ENCODE results near the gene BTG4.

Gene BTG4

DNA sequence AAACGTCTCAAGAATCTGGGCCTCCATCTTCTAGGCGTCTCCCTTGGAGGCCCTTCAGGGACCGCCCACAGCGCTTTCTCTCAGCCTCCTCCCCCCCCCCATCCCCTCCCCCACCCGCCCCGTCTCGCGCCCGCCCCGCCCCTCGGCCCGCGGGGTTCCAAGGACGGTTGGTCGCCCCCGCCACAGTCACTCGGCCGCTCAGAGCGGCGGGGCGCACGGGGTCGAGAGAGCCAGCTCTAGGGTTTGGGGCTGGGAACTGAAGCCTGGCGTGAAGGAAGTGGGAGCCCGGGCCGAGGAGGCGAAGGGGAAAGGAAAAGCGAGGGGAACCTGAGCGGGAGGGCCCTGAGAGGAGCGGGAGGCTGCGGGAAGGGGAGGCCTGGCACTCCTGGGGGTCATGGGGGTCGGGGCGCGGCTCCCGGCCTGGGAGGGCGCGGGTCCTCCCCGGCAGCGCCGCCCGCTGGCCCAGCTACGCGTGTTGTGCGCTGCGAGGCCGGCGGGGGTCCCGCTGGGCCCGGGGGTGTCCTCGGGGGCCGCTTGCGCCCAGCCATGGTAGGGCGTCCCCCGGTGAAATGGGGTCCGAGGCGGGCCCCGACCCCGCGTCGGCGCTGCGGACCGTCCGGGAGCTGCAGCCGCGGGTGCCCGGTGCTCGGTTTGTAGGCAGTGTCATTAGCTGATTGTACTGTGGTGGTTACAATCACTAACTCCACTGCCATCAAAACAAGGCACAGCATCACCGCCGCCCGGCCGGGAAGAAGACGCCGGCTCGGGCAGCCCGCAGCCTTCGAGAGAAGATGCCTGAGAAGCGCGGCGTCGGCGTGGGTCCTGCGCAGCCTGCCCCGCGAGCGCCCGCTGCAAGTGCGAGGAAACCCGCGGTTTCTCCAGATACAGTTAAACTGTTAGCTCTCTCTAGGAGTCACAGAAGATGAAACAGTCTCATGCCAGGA is at the start of gene BTG4:
Gene BTG4, minus strand, starts transcription at position 91 of the 944 bp plus-strand sequence. CDS start 13,610 bp downstream, outside the sequence.
- peak; percentile 17 for DNase-seq

DNA sequence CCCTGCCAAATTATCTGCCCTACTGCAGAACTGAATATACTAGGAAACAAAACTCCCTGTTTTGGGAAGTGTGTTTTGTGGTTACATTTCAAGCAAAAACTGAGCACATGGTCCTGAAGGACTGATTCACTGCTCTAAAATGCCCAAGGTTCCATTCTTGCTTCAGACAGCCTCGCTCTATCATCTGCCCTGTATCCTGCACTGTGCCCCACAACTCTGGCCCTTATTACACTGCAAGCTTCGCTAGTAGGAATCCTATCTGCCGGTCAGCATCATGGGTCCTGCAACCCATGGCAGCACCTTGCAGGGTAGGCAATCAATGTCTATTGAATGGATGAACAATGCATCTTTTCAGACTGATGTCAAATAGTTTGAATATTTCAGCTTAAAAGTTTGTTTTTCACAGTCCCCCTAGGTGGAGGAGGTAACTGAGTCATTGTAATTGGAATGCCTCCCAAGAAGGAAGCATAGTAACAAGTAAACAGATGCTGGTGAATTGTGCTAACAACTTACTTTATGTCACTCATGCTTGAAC is 49.7 kb upstream of the BTG4 start:
- DNase-seq: no peak

DNA sequence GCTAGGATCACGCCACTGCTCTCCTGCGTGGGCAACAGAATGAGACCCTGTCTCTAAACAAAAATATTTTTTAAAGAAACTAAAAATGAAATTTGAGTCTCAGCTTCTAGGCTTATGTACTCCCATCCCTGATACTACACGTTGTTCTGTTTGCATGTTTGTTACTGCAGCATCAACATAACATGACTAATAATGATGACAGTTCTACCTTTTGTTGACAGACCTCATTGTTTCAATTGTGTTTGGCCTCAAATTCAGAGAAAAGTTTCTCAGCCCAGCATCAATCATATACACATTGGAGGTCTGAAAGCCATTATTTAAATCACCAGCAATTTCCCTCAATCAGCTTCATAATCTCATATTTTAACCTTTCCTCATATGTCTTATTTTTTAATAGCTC is 49.1 kb upstream of the BTG4 start:
- DNase-seq: no peak

DNA sequence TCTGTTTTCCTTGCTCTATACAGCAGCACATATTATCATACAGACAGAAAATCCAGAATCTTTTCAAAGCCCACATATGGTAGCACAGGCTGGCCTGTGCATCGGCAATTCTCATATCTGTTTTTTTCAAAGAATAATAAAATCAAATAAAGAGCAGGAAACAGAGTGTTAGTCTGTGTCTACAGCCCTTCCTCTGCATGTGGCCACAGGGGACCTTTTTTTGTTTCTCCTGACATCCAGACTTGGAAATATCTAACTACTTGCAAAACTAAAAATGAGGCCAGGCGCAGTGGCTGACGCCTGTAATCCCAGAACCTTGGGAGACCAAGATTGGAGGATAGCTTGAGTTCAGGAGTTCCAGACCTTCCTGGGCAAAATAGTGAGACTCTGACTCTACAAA is 48.6 kb upstream of the BTG4 start:
- no peak for DNase-seq

DNA sequence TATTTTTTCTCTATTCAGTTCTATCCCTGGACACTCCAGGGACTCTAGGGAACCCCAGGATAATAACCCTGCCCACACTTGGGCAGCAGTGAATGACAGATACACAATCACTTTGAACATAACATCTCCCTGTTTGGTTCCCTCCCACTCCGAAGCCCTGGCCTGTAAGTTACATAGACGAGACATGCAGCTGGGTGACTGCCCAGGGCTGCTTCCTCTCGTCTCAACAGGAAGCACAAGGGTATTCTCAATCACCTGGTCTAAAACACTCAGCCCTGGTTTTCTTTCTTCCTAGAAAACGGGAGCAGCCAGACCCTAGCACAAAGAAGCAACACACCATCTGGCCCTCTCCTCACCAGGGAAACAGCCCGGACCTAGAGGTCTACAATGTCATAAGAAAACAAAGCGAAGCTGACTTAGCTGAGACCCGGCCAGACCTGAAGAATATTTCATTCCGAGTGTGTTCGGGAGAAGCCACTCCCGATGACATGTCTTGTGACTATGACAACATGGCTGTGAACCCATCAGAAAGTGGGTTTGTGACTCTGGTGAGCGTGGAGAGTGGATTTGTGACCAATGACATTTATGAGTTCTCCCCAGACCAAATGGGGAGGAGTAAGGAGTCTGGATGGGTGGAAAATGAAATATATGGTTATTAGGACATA is 47.7 kb upstream of the BTG4 start:
- DNase-seq: no peak

DNA sequence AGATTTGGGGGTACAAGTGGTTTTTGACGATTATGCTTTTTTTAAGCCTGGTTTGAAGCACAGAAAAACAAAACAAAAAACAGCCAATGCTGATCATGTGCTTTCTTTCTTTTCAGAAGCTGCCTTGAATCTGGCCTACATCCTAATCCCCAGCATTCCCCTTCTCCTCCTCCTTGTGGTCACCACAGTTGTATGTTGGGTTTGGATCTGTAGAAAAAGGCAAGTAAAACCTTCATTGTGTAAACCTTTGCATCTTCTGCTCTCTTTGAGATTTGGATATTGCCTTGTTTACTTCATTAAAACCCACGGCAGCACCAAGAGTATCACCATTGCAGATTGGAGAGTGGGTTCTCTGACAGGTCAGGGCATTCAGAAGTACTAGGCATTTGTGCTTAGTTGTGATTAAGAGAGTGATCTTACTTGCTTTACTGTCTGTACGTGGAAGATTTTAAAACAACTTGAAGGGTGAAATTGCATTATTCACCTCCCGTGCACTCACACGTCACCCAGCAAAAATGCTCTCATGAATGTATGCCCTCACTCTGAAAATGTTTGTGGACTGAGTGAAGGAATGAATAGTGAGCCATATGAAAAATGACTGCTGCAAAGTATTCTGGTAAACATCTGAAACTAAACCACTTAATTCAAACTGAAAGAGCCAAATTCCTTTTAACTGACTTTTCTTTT is 45.4 kb upstream of the BTG4 start:
- DNase-seq: no peak

DNA sequence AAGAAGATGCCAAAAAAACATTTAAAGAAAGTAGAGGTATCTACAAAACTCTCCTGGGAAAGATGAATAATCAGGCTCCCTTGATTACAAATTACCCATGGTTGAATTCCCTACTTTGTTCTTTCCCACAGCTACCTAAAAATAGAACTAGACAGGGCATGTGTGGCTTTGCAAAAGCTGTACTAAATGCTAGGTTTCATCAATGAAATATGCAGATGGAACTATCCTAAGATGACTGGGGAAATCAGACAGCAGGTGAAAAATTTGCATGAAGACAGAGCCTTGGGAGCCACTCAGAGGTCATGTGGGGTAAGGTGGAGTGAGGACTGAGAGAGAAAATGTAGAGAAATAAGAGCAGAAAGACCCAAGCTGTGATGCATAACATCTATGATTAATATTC is 43.1 kb upstream of the BTG4 start:
- DNase-seq: no peak

DNA sequence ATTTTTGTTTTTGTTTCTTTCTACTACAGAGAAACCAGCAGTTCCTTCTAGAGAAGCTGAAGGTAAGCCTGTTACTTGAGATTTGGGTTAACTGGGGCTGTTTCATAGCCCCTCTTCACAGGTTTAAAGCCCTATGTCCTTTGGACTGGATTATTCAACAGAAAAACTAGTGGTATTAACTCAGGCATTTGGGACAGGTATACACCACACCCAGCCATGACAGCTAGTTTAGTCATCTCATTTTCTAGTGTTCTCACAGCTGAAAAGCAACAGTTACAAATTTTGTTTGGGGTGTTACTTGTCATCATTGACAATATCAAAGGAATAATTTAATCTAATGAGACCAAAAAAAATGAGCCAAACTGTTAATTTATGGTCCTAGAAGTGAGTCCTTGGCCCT is 42.3 kb upstream of the BTG4 start:
- no peak for DNase-seq

DNA sequence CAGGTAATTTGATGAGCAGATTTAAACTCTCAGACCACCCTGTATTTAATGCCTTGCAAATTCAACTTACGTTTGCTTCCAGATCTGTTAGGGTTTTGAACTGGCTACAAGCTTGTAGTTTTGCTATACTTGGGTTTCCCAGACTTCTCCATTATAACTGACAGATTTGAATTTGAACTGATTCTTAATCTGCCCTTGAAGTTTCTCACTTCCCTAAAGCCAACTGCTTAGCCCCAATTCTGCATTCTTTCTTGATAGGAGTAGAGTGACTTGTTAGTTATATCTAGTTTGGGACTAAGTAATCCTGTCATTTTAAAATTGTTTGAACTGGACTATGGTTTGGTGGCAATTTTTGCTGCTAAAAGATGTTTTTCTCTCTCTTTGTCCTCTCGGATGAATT is 38.1 kb upstream of the BTG4 start:
- DNase-seq: no peak

DNA sequence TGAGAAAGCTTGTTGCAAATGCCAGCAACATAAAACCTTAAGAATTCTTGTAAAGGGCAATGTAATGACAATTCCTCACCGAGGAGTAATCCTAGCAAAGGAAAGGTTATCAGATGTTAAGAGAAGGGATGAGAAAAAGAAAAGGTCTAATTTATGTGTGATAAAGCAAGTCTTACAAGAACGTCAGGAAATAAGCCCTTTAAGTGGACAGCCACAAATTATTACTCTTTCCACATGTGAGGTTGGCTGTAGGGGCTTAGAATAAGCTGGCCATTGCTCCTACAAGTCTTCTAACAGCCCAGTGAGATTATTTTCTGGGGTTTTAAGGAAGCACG is 37.6 kb upstream of the BTG4 start:
- no peak for DNase-seq

DNA sequence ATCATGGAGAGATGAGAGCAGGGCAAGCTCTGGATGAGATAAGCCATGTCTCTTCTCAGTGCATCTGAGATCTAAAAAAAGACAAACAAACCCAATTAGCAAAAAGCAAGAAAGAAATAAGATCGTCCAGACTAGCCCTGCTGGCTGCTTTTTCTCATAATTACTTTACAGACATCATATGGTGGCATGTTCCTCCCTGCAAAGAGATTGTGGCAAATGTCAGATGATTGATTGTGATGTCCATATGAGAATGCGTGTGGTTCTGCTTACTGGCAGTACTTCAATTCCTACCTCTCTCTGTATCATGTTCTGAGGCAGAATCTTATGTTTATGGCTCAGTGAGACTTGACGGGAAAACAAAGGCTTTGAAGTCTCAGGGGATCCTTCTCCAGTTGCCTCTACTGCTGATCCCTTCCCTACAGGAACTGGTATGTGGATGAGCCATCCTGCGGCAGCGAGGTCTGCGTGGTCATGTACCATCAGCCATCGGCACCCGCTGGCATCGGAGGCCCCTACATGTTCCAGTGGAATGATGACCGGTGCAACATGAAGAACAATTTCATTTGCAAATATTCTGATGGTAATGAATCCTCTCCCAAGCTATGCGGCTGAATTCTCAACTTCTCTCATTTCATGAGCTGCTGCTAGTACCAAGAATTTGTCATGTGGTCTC is 37.1 kb upstream of the BTG4 start:
- no peak for DNase-seq

DNA sequence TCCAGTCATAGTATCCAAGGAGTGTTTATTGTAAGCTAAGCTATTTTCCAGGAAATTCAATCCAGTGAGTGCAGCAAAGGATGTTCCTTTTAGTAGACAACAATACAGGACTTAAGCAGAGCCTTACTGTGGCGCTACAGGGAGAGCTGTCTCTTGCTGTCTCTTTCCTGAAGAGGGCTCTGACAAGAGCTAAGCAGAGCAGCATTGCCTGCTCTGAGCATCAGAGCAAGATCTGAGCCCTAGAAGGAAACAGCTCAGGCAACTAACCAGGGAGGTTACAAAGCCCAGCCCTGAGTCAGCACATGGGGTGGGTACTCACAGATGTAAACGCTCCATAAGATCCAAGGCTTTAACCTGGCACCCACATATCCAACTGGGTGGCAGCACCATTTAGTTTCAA is 36.3 kb upstream of the BTG4 start:
- no peak for DNase-seq

DNA sequence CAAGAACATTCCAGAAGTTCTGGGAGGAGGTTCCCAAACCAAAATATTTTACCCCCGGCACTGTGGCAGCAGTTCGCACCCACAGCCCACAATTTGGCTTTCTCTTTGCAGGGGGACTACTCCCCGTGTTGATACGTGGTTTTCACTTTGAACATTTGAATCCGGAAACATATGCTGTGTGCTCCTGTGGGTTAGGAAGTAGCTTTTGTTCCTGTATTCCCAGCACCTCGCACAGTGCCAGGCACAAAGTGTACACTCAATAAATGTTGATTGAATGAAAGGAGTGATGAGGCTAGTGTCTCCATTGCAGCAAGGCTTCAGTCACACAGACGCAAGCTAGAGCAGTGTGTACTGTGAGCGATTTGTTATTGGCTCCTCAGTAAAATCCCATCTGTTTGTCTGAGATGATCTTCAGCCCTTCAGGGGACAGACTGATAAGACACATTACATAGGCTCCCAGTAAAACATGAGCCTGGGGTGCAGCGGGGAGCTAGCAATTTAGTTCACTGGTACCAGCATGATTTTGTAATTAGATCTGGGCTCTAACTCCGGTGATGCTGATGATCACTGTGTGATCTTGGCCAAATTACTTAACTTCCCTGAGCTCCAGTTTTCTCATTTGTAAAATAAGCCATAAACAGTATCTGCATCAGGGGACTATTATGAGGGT is 30.6 kb upstream of the BTG4 start:
- DNase-seq: no peak

DNA sequence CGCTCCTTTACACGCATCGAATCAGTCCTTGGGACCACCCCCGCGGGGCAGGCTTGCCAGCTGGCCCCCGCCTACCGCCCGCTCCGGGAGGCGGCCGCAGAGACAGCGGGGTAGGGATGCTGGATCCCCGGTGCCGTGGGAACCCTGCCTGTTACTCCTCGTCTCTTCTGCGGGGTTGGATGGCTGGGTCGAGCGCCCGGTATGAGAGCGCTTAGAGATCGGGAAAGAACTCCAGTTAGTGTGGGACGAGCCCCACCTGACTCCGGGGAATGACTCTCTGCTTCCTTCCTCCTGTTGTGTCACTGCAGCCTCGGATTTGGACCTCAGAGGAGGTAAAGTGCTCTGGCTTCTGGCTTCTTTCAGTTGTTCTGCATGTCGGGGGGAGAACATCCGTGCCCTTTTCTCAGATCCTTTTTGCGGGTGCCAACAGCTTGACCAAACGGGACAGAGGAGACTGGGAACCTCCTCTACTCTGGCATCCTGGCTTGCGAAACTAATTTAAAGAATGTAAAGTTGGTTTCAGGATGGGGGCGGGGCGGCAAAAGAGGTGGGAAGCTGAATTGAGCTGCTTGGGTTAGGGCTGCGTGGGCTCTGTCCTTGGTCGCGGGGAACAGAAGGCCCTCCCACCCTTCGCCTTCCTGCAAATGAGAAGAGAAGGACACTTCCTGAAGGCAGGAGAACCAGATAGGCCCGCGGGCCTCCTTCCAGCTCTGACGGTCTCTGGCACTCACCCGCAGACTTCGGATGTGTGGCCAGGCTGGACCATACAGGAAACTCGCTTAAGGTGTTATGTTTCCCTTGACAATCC is 29.3 kb upstream of the BTG4 start:
- no peak for DNase-seq

DNA sequence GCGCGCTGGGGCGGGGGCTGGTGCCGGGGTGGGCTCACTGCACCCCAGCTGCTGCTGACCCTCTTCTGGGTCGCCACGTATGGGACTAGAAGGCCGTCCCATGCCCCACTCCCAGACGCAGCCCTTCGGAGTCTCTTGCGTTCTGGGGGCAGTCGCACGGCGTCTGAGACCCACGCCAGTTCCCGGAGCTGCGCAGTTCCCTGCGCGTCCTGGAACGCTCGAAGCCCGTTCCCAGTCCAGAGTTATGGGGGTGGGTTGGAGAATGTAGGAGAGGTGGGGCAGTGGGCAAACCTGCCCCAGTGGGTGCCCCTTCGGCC is 28.7 kb upstream of the BTG4 start:
- no peak for DNase-seq

DNA sequence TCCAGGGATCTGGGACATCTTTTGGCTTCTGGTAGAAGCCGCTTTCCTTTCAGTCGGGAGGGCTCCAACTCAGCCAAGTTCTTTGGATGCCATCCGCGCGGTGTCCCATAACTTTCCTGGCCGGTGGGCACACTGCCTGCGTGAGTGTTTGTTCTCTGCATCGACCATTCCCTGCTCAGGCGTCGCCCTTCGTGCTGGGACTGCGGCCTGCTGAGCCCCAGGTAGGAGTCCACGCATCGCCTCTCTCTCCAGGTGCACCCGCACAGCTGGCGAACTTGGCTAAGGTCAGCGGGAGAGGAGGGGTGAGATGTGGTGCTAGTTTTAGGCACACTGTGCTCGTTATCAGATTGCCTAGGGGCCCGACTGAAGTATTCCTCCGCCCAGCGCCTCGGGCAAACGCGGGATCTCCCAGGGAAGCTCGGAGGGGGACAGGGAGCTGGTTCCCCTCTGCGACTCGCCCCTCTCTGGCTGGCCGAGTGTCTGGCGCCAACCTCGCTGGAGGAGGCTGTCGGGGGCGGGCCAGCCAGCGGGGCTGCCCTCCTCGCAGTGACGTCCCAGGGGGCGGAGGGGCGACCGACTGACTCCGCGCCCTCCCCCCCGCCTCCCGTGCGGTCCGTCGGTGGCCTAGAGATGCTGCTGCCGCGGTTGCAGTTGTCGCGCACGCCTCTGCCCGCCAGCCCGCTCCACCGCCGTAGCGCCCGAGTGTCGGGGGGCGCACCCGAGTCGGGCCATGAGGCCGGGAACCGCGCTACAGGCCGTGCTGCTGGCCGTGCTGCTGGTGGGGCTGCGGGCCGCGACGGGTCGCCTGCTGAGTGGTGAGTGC is 28.1 kb upstream of the BTG4 start, which contains the start of gene LAYN:
Gene LAYN, plus strand, starts transcription at position 607 of the 823 bp plus-strand sequence. Its CDS starts 124 bp downstream, at position 731.
- no peak for DNase-seq

DNA sequence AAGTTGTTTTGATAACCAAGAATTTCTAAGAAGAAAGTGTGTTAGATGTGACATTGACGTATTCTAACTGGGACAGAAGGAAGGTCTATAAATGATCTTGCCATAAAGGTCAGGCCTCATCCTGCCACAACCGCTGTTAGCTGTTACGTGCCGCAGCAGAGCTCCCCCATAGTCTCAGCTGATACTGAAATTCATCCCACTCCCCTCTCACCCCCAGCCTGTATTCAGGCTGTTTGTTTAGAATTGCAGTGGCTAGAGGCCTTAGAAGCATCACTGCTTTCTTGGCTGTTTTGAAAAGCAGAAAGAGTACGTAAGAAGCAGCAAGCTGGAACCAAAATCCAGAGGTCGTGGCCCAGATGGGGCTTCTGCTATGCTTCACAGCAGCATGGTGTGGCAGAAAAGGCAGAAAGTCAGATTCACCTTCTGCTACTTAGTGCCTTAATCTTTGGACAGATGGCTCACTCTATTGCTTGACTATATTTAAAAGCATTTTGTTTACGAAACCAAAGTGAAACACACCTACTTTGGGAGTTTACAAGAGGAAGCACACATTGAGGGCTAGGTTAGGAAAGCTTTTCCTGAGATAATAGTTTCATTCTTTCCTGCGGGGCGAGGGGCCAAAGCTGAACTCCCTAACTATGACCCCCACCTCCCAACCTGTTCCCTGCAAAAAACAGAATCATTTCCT is 27.4 kb upstream of the BTG4 start:
- no peak for DNase-seq

DNA sequence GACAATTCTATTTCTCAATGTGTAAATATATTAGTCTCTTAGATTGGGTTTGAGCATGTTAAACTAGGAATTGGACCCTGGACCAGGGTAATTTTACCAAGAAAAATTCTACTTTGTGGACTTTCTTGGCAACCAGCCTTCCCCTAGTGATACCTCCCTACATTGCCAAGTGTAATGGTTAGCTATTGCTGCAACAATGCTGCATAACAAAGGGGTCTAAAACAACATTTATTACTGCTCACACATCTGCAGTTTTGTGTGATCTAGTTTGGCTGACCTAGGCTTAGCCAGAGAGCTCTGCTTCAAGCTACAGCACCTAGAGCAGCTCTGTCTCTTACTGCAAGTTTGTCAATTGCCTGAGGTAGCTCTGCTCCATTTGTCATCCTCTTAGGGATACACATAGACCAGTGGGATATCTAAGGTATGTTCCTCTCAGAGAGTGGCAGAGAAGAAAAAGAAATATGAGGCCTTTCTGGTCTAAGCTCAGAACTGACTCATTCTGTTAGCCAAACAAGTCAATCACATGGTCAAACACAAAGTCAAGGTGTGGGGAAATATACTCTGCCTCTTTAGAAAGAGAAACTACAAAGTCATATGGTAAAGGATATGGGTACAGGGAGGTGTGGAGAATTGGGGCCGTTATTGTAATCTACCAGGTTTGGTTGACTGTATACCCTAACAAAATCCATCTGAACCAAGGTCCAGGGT is 26.4 kb upstream of the BTG4 start:
- DNase-seq: no peak

DNA sequence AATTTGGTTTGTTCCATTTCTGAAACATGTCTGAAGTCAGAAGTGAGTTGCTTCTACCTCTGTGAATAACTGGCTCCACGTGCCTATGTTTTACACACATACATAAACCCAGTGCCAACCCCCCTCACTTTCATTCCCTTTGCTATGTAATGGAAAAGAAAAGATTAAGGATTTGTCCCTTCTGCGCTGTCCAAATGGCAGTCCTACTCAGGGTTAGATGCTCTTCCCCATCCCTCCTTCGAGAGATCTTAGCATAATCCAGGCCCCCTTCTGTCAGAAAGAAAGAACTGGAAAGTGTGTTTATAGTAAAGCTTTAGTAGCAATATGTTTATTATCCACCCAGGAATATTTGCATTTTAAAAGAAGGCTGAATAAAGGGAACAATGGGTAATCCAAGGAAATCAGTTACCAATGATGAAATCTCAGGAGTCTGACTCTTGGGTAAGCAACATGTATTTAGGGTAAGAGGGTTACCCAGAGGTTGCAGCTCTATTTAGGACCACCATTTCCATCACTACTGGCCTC is 25.2 kb upstream of the BTG4 start:
- DNase-seq: no peak

Measured in activated naive CD4-positive, alpha-beta T cell treated with Interleukin-2 at 50 U/mL for 16 hours (primary cell).